CD4-positive, alpha-beta T cell (primary cell): ENCODE results near the gene SSC4D. TPM values are rescaled to one million over a fixed set of nuclear protein-coding genes. Genes with fewer than 3 reads are reported as not detected.

Experiments
- ATAC-seq: fragments of 200-7000 bp; cut with Tn5 transposase; one replicate; pipeline ENCODE4 v1.10.0; 2022; ENCODE audit warnings: mild to moderate bottlenecking; ENCODE audit not compliant: poor library complexity
- CTCF ChIA-PET: fragments of 350-600 bp; sonication (Branson Sonifier 250); formaldehyde crosslinking; loops from one replicate; lab custom pipeline; 2021; ENCODE audit warnings: antibody characterized with exemption, inconsistent platforms; lab: Charles Lee
- POLR2A ChIA-PET: fragments of 350-600 bp; sonication (Branson Sonifier 250); formaldehyde crosslinking; loops from one replicate; lab custom pipeline; 2021; ENCODE audit warnings: antibody characterized with exemption, inconsistent platforms; lab: Charles Lee
- DNase-seq, 14 experiments: peaks; one replicate each; pipeline ENCODE4 v3.0.0-alpha.2; 2013 to 2020; ENCODE audit warnings: mixed read lengths in 2 of 14
- H3K27ac ChIP-seq, 2 donors: one replicate each; pipeline versions ENCODE4 v1.5.1 to v1.7.0; 2013; ENCODE audit warnings: low read length in 2 of 2, low read depth in 1 of 2, mild to moderate bottlenecking in 1 of 2
- H3K27me3 ChIP-seq, 2 experiments: 1 replicate in 1 of 2; 2 replicates in 1 of 2; pipeline versions ENCODE4 v1.6.1 to v1.7.0; 2013; ENCODE audit warnings: low read length in 2 of 2, control low read depth in 1 of 2, mild to moderate bottlenecking in 1 of 2, moderate library complexity in 1 of 2; ENCODE audit not compliant: insufficient read depth in 2 of 2, control insufficient read depth in 1 of 2
- H3K36me3 ChIP-seq: one replicate; pipeline ENCODE4 v1.6.1; 2013; ENCODE audit warnings: low read length, control low read depth; ENCODE audit not compliant: insufficient read depth
- H3K4me1 ChIP-seq: one replicate; pipeline ENCODE4 v1.6.1; 2013; ENCODE audit warnings: low read length, control low read depth; ENCODE audit not compliant: insufficient read depth
- H3K4me3 ChIP-seq: one replicate; pipeline ENCODE4 v1.5.1; 2013; ENCODE audit warnings: mild to moderate bottlenecking, low read length, moderate library complexity
- H3K9me3 ChIP-seq, 2 experiments: 1 replicate in 1 of 2; 2 replicates in 1 of 2; pipeline versions ENCODE4 v1.6.1 to v1.7.0; 2013; ENCODE audit warnings: low read length in 2 of 2, mild to moderate bottlenecking in 2 of 2, control low read depth in 1 of 2, moderate library complexity in 1 of 2; ENCODE audit not compliant: control insufficient read depth in 1 of 2, insufficient read depth in 1 of 2
- H3K27ac Mint-ChIP-seq: one replicate; pipeline ENCODE4 v1.8.0; 2020; ENCODE audit warnings: mixed read lengths
- H3K27me3 Mint-ChIP-seq: one replicate; pipeline ENCODE4 v1.8.0; 2021; ENCODE audit warnings: mixed read lengths
- H3K36me3 Mint-ChIP-seq: one replicate; pipeline ENCODE4 v1.8.0; 2021; ENCODE audit warnings: low read depth, mixed read lengths
- H3K4me1 Mint-ChIP-seq: one replicate; pipeline ENCODE4 v1.8.0; 2021; ENCODE audit warnings: low read depth, mixed read lengths
- H3K4me3 Mint-ChIP-seq: one replicate; pipeline ENCODE4 v1.8.0; 2020; ENCODE audit warnings: mild to moderate bottlenecking, mixed read lengths
- H3K9me3 Mint-ChIP-seq: one replicate; pipeline ENCODE4 v1.8.0; 2020; ENCODE audit warnings: mixed read lengths
- CTCF ChIP-seq: fragments of 200-600 bp; IDR thresholded peaks from one replicate; pipeline ENCODE4 v1.8.0; 2022; ENCODE audit warnings: antibody characterized with exemption, mild to moderate bottlenecking
- intact Hi-C, 2 experiments: fragments of 100-400 bp; cut with DNase I in 1 of 2; cut with micrococcal nuclease in 1 of 2; formaldehyde crosslinking; loops; one replicate each; pipeline versions ENCODE4 v1.15.1 to v1.9.0; 2023 to 2025; cut with DNase I, micrococcal nuclease
- total RNA-seq, 174 experiments: library from RNA in 2 of 174; stranded (reverse) in 2 of 174; gene quantifications; one replicate each; pipeline ENCODE4 v1.2.3 and lab custom pipeline; 2021 to 2026

Gene SSC4D
- total RNA-seq, 2 experiments from 2014 or later, result not detected

GRCh38 chr7:76343294-76343930, 66.1 kb downstream of the SSC4D start:
- intact Hi-C loops, result no loop called here
- TF ChIP-seq CTCF, result no peak
- Mint-ChIP-seq H3K27ac (no peak overlapping the region), H3K4me3 (no peak overlapping the region), H3K4me1 (peaks cover 72% of the 10 kb centered on the region), H3K36me3 (peaks cover 81% of the 10 kb centered on the region), H3K9me3 (no peaks in the 10 kb centered on the region), H3K27me3 (no peaks in the 10 kb centered on the region)
- Histone ChIP-seq H3K9me3 (no peaks in the 10 kb centered on the region), H3K27me3 (no peaks in the 10 kb centered on the region), H3K4me1 (peaks cover 28% of the 10 kb centered on the region), H3K4me3 (no peak overlapping the region), H3K27ac (no peak overlapping the region), H3K36me3 (peaks cover 39% of the 10 kb centered on the region)
- no peak for ATAC-seq
- no peak for DNase-seq
- CTCF ChIA-PET, result interaction anchor here (0.7 to 0.9 kb wide), 2 partner anchors 15 to 16 kb away, joined by 3 read pairs; partner anchors contain the start of gene YWHAG
- POLR2A ChIA-PET, result interaction anchor here (0.6 to 2.0 kb wide), 3 partner anchors 15 to 1348 kb away, joined by 3 to 9 read pairs (median 3); partner anchors contain the start of gene YWHAG

- H3K4me3 Mint-ChIP-seq, result peak overlapping the region; percentile 7
- H3K36me3 Mint-ChIP-seq, result peaks cover 79% of the 10 kb centered on the region
- H3K27ac Mint-ChIP-seq, result no peak overlapping the region
- peaks cover 71% of the 10 kb centered on the region for H3K4me1 Mint-ChIP-seq
- ATAC-seq, result no peak
- TF ChIP-seq CTCF, result no peak
- H3K4me1 ChIP-seq, result peaks cover 26% of the 10 kb centered on the region
- no peak overlapping the region for H3K27ac ChIP-seq
- H3K9me3 ChIP-seq, result no peaks in the 10 kb centered on the region
- POLR2A ChIA-PET, result interaction anchor here (0.8 kb wide), 1 partner anchor 24 kb away, joined by 3 read pairs; no protein-coding TSS in a partner anchor
- DNase-seq, result no peak
- H3K36me3 ChIP-seq, result peaks cover 42% of the 10 kb centered on the region
- intact Hi-C loops, result no loop called here
- no peak overlapping the region for H3K4me3 ChIP-seq
- H3K27me3 Mint-ChIP-seq, result no peaks in the 10 kb centered on the region
- no peaks in the 10 kb centered on the region for H3K9me3 Mint-ChIP-seq
- CTCF ChIA-PET, result no interaction called here
- no peaks in the 10 kb centered on the region for H3K27me3 ChIP-seq
Measured at GRCh38 chr7:76342222-76342621, 67.3 kb downstream of the SSC4D start.

- H3K9me3 Mint-ChIP-seq, result no peaks in the 10 kb centered on the region
- no peak overlapping the region for H3K4me3 Mint-ChIP-seq
- no peaks in the 10 kb centered on the region for H3K27me3 Mint-ChIP-seq
- TF ChIP-seq CTCF, result no peak
- no peak for DNase-seq
- H3K27ac Mint-ChIP-seq, result no peak overlapping the region
- ChIA-PET POLR2A (no interaction called here), CTCF (interaction anchor here (0.7 kb wide), 1 partner anchor 11 kb away, joined by 3 read pairs; no protein-coding TSS in a partner anchor)
- intact Hi-C loops, result no loop called here
- Histone ChIP-seq H3K36me3 (peaks cover 36% of the 10 kb centered on the region), H3K27ac (no peak overlapping the region), H3K4me3 (no peak overlapping the region), H3K27me3 (no peaks in the 10 kb centered on the region), H3K4me1 (peaks cover 20% of the 10 kb centered on the region), H3K9me3 (no peaks in the 10 kb centered on the region)
- no peak for ATAC-seq
- H3K4me1 Mint-ChIP-seq, result peaks cover 63% of the 10 kb centered on the region
- H3K36me3 Mint-ChIP-seq, result peaks cover 73% of the 10 kb centered on the region
Measured at GRCh38 chr7:76340617-76341131, 68.8 kb downstream of the SSC4D start.

Other genes with a start within 250 kb of the SSC4D start
- not detected for gene SRRM3, start 207.8 kb downstream of the SSC4D start, total RNA-seq
- 10 to 100 TPM; 38.0 to 38.6 TPM for gene HSPB1, start 107.0 kb downstream of the SSC4D start, total RNA-seq
- gene YWHAG, start 50.7 kb downstream of the SSC4D start, total RNA-seq, result 10 to 100 TPM; 23.4 to 24.3 TPM
- gene ZP3, start 15.3 kb upstream of the SSC4D start, total RNA-seq, result 1 to 10 TPM; 3.2 to 7.0 TPM
- gene DTX2, start 52.0 kb upstream of the SSC4D start, total RNA-seq, result 10 to 100 TPM; 18.2 to 19.2 TPM
- 1 to 10 TPM; 1.3 to 2.6 TPM for gene UPK3B, start 100.9 kb upstream of the SSC4D start, total RNA-seq
- gene SPDYE16, start 133.6 kb upstream of the SSC4D start, total RNA-seq, result under 1 TPM in 1 of 2 experiments, not detected in 1; 0.53 TPM
- gene POMZP3, start 217.6 kb upstream of the SSC4D start, total RNA-seq, result 10 to 100 TPM; 33.7 to 36.9 TPM